Spleen (tissue), 11 donors: ENCODE results near the gene NCBP3. TPM values are rescaled to one million over a fixed set of nuclear protein-coding genes. Genes with fewer than 3 reads are reported as not detected.
A peak's percentile ranks its signal among the peaks of the same experiment; 100 is the strongest.

ENCODE experiments used
- DNase-seq: peaks from one replicate; pipeline ENCODE4 v3.0.0-alpha.2; 2020
- H3K27ac ChIP-seq, 8 donors: fragments of 200-600 bp; sonication (generic) in 7 of 8; 1 replicate in 4 of 8; 2 replicates in 4 of 8; pipeline versions ENCODE4 v1.5.0 to v1.8.0; 2016 to 2021; ENCODE audit warnings: inconsistent platforms in 4 of 8, mild to moderate bottlenecking in 4 of 8, moderate library complexity in 1 of 8
- H3K27me3 ChIP-seq, 7 donors: fragments of 200-600 bp; sonication (generic) in 6 of 7; replicated peaks in 1 of 7; 1 replicate in 4 of 7; 2 replicates in 3 of 7; pipeline versions ENCODE4 v1.5.0 to v1.8.0; 2016 to 2021; ENCODE audit warnings: inconsistent platforms in 3 of 7, mild to moderate bottlenecking in 1 of 7
- H3K36me3 ChIP-seq, 6 donors: fragments of 200-600 bp; sonication (generic) in 5 of 6; 1 replicate in 4 of 6; 2 replicates in 2 of 6; pipeline versions ENCODE4 v1.5.0 to v1.8.0; 2016 to 2021; ENCODE audit warnings: inconsistent platforms in 2 of 6
- H3K4me1 ChIP-seq, 6 donors: fragments of 200-600 bp; sonication (generic) in 5 of 6; 1 replicate in 3 of 6; 2 replicates in 3 of 6; pipeline versions ENCODE4 v1.5.0 to v1.8.0; 2016 to 2021; ENCODE audit warnings: inconsistent platforms in 3 of 6
- H3K4me3 ChIP-seq, 8 donors: fragments of 200-600 bp; sonication (generic) in 7 of 8; 1 replicate in 4 of 8; 2 replicates in 4 of 8; pipeline versions ENCODE4 v1.5.0 to v1.8.0; 2016 to 2021; ENCODE audit warnings: inconsistent platforms in 4 of 8, mild to moderate bottlenecking in 4 of 8, moderate library complexity in 2 of 8
- H3K9me3 ChIP-seq, 8 donors: fragments of 200-600 bp; sonication (generic) in 7 of 8; 1 replicate in 4 of 8; 2 replicates in 4 of 8; pipeline versions ENCODE4 v1.5.0 to v1.8.0; 2016 to 2021; ENCODE audit warnings: inconsistent platforms in 4 of 8
- CTCF ChIP-seq, 11 experiments: fragments of 200-600 bp in 7 of 11; fragments of 450-650 bp in 4 of 11; sonication (generic) in 4 of 11; IDR thresholded peaks in 8 of 11; conservative IDR thresholded peaks in 3 of 11; 1 replicate in 7 of 11; 2 replicates in 4 of 11; pipeline versions ENCODE4 v1.4.0 to v1.8.0; 2016 to 2021; ENCODE audit warnings: antibody characterized with exemption in 11 of 11, inconsistent platforms in 4 of 11, mild to moderate bottlenecking in 1 of 11
- POLR2A ChIP-seq, 3 donors: fragments of 450-650 bp; IDR thresholded peaks; one replicate each; pipeline ENCODE4 v1.5.1; 2017; ENCODE audit warnings: antibody characterized with exemption in 3 of 3, mild to moderate bottlenecking in 1 of 3
- POLR2AphosphoS5 ChIP-seq, 3 donors: sonication (generic); formaldehyde crosslinking; IDR thresholded peaks; one replicate each; pipeline ENCODE4 v1.5.1; 2017; ENCODE audit warnings: antibody characterized with exemption in 3 of 3
- WGBS, 5 donors: extraction: QIAGEN DNeasy Blood & Tissue Kit in 3 of 5; methylation state at CpG; one replicate each; pipeline versions ENCODE4 v1.1.5 to v1.1.7; 2013 to 2018; 5-methylcytosine and 5-hydroxymethylcytosine counted together
- intact Hi-C: fragments of 100-400 bp; cut with DNase I; formaldehyde crosslinking; loops from one replicate; pipeline ENCODE4 v1.15.0; 2023; ENCODE audit warnings: low total_unique reads
- polyA plus RNA-seq, 3 donors: library from polyadenylated mRNA; stranded (reverse); fragments of 200-250 nt; gene quantifications; one replicate each; pipeline ENCODE4 v1.2.1, GENCODE V29; 2013
- total RNA-seq, 7 donors: library from RNA; depleted of rRNA in 3 of 7; stranded (reverse); fragments of >200 nt in 3 of 7; fragmentation: NEBNext Ultra II Directional in 4 of 7; extraction: Animal tissue kit (Norgen Biotek cat#: 25700) in 4 of 7; gene quantifications; one replicate each; pipeline versions ENCODE4 v1.1.0 to v1.2.1, GENCODE V29; 2016 to 2021
- donor health status: healthy with polysubstance abuse.
- donor health status: DM: no; HTN: no; CAD: no; lungs with moderate emphysema.
- donor health status: DM: no; HTN: no; CAD: no.
- donor health status: Bipolar disorder and iron deficiency.
- donor health status: healthy.
- donor health status: DM: no; HTN: no; CAD: no.
- donor health status: DM: yes; HTN: yes; CAD: no.

Gene NCBP3
- total and polyA plus RNA-seq, 10 donors: 13.0 to 43.9 (median 32.6) TPM

GRCh38 chr17:3873862-3874261 is 27.8 kb upstream of the NCBP3 start:
- DNase-seq: no peak
- TF ChIP-seq POLR2A (IDR thresholded peaks at IDR 0.05) (no peak), POLR2AphosphoS5 (IDR thresholded peaks at IDR 0.05) (no peak), CTCF (IDR thresholded peaks at IDR 0.05 in 8 of 11, conservative IDR thresholded peaks at IDR 0.05 in 3 of 11) (no peak)
- Histone ChIP-seq H3K27ac (no peak overlapping the region), H3K27me3 (no peaks in the 10 kb centered on the region), H3K36me3 (peaks cover 0 to 85% (median 9%) of the 10 kb centered on the region in 6 donors), H3K4me3 (no peak overlapping the region), H3K4me1 (peaks cover 0 to 15% (median 8%) of the 10 kb centered on the region in 6 donors), H3K9me3 (no peaks in the 10 kb centered on the region)
- 93 to 95% (median 94%) methylated on average over 10 of the region's 10 CpGs for WGBS, 5 donors
- intact Hi-C loops: no loop called here

GRCh38 chr17:3870871-3871306 is 24.8 kb upstream of the NCBP3 start:
- Histone ChIP-seq H3K4me1 (peaks cover 0 to 15% (median 8%) of the 10 kb centered on the region in 6 donors), H3K36me3 (peaks cover 0 to 65% (median 8%) of the 10 kb centered on the region in 6 donors), H3K27me3 (no peaks in the 10 kb centered on the region), H3K9me3 (no peaks in the 10 kb centered on the region), H3K27ac (peak overlapping the region in 4 of 8 donors; percentile 56 to 73 (median 70)), H3K4me3 (no peak overlapping the region)
- intact Hi-C loops: no loop called here
- TF ChIP-seq POLR2AphosphoS5 (IDR thresholded peaks at IDR 0.05) (peak in 1 of 3 donors; percentile 39), CTCF (IDR thresholded peaks at IDR 0.05 in 8 of 11, conservative IDR thresholded peaks at IDR 0.05 in 3 of 11) (no peak)
- no peak for DNase-seq
- 22 to 37% (median 27%) methylated on average over 11 of the region's 11 CpGs for WGBS, 5 donors

GRCh38 chr17:3867606-3868005 is 21.6 kb upstream of the NCBP3 start:
- intact Hi-C loops: loop anchor here (10.0 kb wide), 1 partner anchor 137 kb away; no protein-coding TSS in a partner anchor
- no peaks in the 10 kb centered on the region for H3K27me3 ChIP-seq
- H3K4me3 ChIP-seq: no peak overlapping the region
- 71 to 86% (median 76%) methylated on average over 11 of the region's 11 CpGs for WGBS, 5 donors
- H3K9me3 ChIP-seq: no peaks in the 10 kb centered on the region
- no peak for TF ChIP-seq POLR2A (IDR thresholded peaks at IDR 0.05)
- TF ChIP-seq CTCF (IDR thresholded peaks at IDR 0.05 in 8 of 11, conservative IDR thresholded peaks at IDR 0.05 in 3 of 11): no peak
- no peak for TF ChIP-seq POLR2AphosphoS5 (IDR thresholded peaks at IDR 0.05)
- no peak for DNase-seq
- H3K36me3 ChIP-seq: peaks cover 0 to 38% (median 3%) of the 10 kb centered on the region in 6 donors
- no peak overlapping the region for H3K27ac ChIP-seq
- peaks cover 0 to 25% (median 9%) of the 10 kb centered on the region in 6 donors for H3K4me1 ChIP-seq

GRCh38 chr17:3867106-3867505 is 21.1 kb upstream of the NCBP3 start:
- Histone ChIP-seq H3K4me3 (no peak overlapping the region), H3K27me3 (no peaks in the 10 kb centered on the region), H3K9me3 (no peaks in the 10 kb centered on the region), H3K36me3 (peaks cover 0 to 38% (median under 1%) of the 10 kb centered on the region in 6 donors), H3K27ac (no peak overlapping the region), H3K4me1 (peaks cover 0 to 25% (median 9%) of the 10 kb centered on the region in 6 donors)
- DNase-seq: no peak
- no peak for TF ChIP-seq CTCF (IDR thresholded peaks at IDR 0.05 in 8 of 11, conservative IDR thresholded peaks at IDR 0.05 in 3 of 11)
- TF ChIP-seq POLR2AphosphoS5 (IDR thresholded peaks at IDR 0.05): no peak
- no peak for TF ChIP-seq POLR2A (IDR thresholded peaks at IDR 0.05)
- WGBS, 5 donors: 70 to 81% (median 75%) methylated on average over 17 of the region's 17 CpGs
- intact Hi-C loops: loop anchor here (10.0 kb wide), 1 partner anchor 138 kb away; no protein-coding TSS in a partner anchor
